ENCODE results near the gene TEX51.

Gene TEX51

GRCh38 chr2:126907671-126908070 lies 9.0 kb downstream of the TEX51 start:
- TF ChIP-seq EGR1 (IDR thresholded peaks at IDR 0.05) (no peak), NFIC (IDR thresholded peaks at IDR 0.05) (no peak), TAF1 (IDR thresholded peaks at IDR 0.05; ENCODE audit: low read depth) (no peak), MAX (IDR thresholded peaks at IDR 0.05) (no peak), EP300 (IDR thresholded peaks at IDR 0.05; ENCODE audit: borderline replicate concordance) (no peak), CEBPB (IDR thresholded peaks at IDR 0.05) (no peak), USF1 (IDR thresholded peaks at IDR 0.05) (no peak)

- TF ChIP-seq REST (IDR thresholded peaks at IDR 0.05; ENCODE audit: low read depth) (no peak), USF1 (IDR thresholded peaks at IDR 0.05) (no peak), TCF12 (IDR thresholded peaks at IDR 0.05; ENCODE audit: low read depth) (no peak), EGR1 (IDR thresholded peaks at IDR 0.05) (no peak), YY1 (IDR thresholded peaks at IDR 0.05; ENCODE audit: low read depth) (no peak), RAD21 (IDR thresholded peaks at IDR 0.05; ENCODE audit: low read depth) (no peak), ZBTB7A (IDR thresholded peaks at IDR 0.05; ENCODE audit: low read depth) (no peak), NFIC (IDR thresholded peaks at IDR 0.05) (no peak), FOXM1 (IDR thresholded peaks at IDR 0.05; ENCODE audit: borderline replicate concordance, low read depth) (no peak), TEAD4 (IDR thresholded peaks at IDR 0.05) (no peak), EP300 (IDR thresholded peaks at IDR 0.05; ENCODE audit: borderline replicate concordance) (no peak), MAX (IDR thresholded peaks at IDR 0.05) (no peak), TAF1 (IDR thresholded peaks at IDR 0.05; ENCODE audit: low read depth) (no peak), CEBPB (IDR thresholded peaks at IDR 0.05) (no peak), CREB1 (IDR thresholded peaks at IDR 0.05; ENCODE audit: low read depth) (no peak)
These were observed 10.1 kb downstream of the TEX51 start for GRCh38 chr2:126908721-126909177.

- TF ChIP-seq EGR1 (IDR thresholded peaks at IDR 0.05) (no peak), CEBPB (IDR thresholded peaks at IDR 0.05) (no peak), ZBTB7A (IDR thresholded peaks at IDR 0.05; ENCODE audit: low read depth) (no peak), RAD21 (IDR thresholded peaks at IDR 0.05; ENCODE audit: low read depth) (no peak)
These were observed 10.7 kb downstream of the TEX51 start for GRCh38 chr2:126909366-126909765.

- TF ChIP-seq YY1 (IDR thresholded peaks at IDR 0.05; ENCODE audit: low read depth) (no peak), ZBTB7A (IDR thresholded peaks at IDR 0.05; ENCODE audit: low read depth) (no peak), TEAD4 (IDR thresholded peaks at IDR 0.05) (no peak), USF1 (IDR thresholded peaks at IDR 0.05) (no peak), MAX (IDR thresholded peaks at IDR 0.05) (no peak), CEBPB (IDR thresholded peaks at IDR 0.05) (no peak), TAF1 (IDR thresholded peaks at IDR 0.05; ENCODE audit: low read depth) (no peak)
These were observed 11.1 kb downstream of the TEX51 start for GRCh38 chr2:126909781-126910180.

- TF ChIP-seq EGR1 (IDR thresholded peaks at IDR 0.05) = no peak
- TF ChIP-seq MAX (IDR thresholded peaks at IDR 0.05) = no peak
- TF ChIP-seq FOXM1 (IDR thresholded peaks at IDR 0.05; ENCODE audit: borderline replicate concordance, low read depth) = no peak
- no peak for TF ChIP-seq TEAD4 (IDR thresholded peaks at IDR 0.05)
- no peak for TF ChIP-seq ZBTB7A (IDR thresholded peaks at IDR 0.05; ENCODE audit: low read depth)
- no peak for TF ChIP-seq USF1 (IDR thresholded peaks at IDR 0.05)
- TF ChIP-seq TAF1 (IDR thresholded peaks at IDR 0.05; ENCODE audit: low read depth) = no peak
- TF ChIP-seq CREB1 (IDR thresholded peaks at IDR 0.05; ENCODE audit: low read depth) = no peak
- TF ChIP-seq YY1 (IDR thresholded peaks at IDR 0.05; ENCODE audit: low read depth) = no peak
- no peak for TF ChIP-seq CEBPB (IDR thresholded peaks at IDR 0.05)
- TF ChIP-seq TCF12 (IDR thresholded peaks at IDR 0.05; ENCODE audit: low read depth) = no peak
- no peak for TF ChIP-seq NFIC (IDR thresholded peaks at IDR 0.05)
- TF ChIP-seq REST (IDR thresholded peaks at IDR 0.05; ENCODE audit: low read depth) = no peak
- no peak for TF ChIP-seq EP300 (IDR thresholded peaks at IDR 0.05; ENCODE audit: borderline replicate concordance)
- TF ChIP-seq RAD21 (IDR thresholded peaks at IDR 0.05; ENCODE audit: low read depth) = no peak
These were observed 11.9 kb downstream of the TEX51 start for GRCh38 chr2:126910637-126911036.
